ENCODE data around the gene PTGDR. TPM values are rescaled to one million over a fixed set of nuclear protein-coding genes. Genes with fewer than 3 reads are reported as not detected.

PTGDR gene
- total and polyA plus RNA-seq, 10 of the 15 experiments (the other 5 are each of a cell fraction or from before 2014, with no cell fraction given) = not detected

- Histone ChIP-seq H3K79me2 (ENCODE audit: control insufficient read depth, insufficient read depth, low read length) (no peaks in the 10 kb centered on the region), H3K4me1 (ENCODE audit: control insufficient read depth, insufficient read depth, low read length) (no peaks in the 10 kb centered on the region), H3K9ac (ENCODE audit: control insufficient read depth, insufficient read depth, low read length) (no peak overlapping the region), H3K9me3 (replicated peaks; ENCODE audit: control insufficient read depth, insufficient read depth, low read length) (no peaks in the 10 kb centered on the region), H3K36me3 (ENCODE audit: control insufficient read depth in 2 of 2, insufficient read depth in 2 of 2, low read length in 1 of 2) (no peaks in the 10 kb centered on the region), H3K4me2 (ENCODE audit: control insufficient read depth, insufficient read depth) (no peak overlapping the region), H3K4me3 (no peak overlapping the region), H3K27ac (ENCODE audit: control insufficient read depth, insufficient read depth) (no peak overlapping the region), H3K27me3 (replicated peaks in 1 of 2; ENCODE audit: control insufficient read depth in 2 of 2, insufficient read depth in 2 of 2, low read length in 1 of 2) (no peaks in the 10 kb centered on the region), H4K20me1 (ENCODE audit: control insufficient read depth, insufficient read depth) (no peaks in the 10 kb centered on the region), H2AFZ (ENCODE audit: control insufficient read depth, low read depth, low read length) (no peak overlapping the region)
- no peak for TF ChIP-seq KAT2A (conservative IDR thresholded peaks at IDR 0.05; ENCODE audit: control insufficient read depth, low read depth, low read length)
- TF ChIP-seq, protein P1, sequence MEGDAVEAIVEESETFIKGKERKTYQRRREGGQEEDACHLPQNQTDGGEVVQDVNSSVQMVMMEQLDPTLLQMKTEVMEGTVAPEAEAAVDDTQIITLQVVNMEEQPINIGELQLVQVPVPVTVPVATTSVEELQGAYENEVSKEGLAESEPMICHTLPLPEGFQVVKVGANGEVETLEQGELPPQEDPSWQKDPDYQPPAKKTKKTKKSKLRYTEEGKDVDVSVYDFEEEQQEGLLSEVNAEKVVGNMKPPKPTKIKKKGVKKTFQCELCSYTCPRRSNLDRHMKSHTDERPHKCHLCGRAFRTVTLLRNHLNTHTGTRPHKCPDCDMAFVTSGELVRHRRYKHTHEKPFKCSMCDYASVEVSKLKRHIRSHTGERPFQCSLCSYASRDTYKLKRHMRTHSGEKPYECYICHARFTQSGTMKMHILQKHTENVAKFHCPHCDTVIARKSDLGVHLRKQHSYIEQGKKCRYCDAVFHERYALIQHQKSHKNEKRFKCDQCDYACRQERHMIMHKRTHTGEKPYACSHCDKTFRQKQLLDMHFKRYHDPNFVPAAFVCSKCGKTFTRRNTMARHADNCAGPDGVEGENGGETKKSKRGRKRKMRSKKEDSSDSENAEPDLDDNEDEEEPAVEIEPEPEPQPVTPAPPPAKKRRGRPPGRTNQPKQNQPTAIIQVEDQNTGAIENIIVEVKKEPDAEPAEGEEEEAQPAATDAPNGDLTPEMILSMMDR (IDR thresholded peaks at IDR 0.05 in 2 of 3, conservative IDR thresholded peaks at IDR 0.05 in 1 of 3; ENCODE audit: control insufficient read depth in 2 of 3, extremely low read depth in 1 of 3, insufficient read depth in 1 of 3, low read depth in 3 of 3, low read length in 3 of 3) = peak; percentile 47 to 79 (median 61); a peak in 5 of 6 replicates
- no peak for TF ChIP-seq MEF2A (IDR thresholded peaks at IDR 0.05; ENCODE audit: insufficient read depth, low read depth, low read length)
- TF ChIP-seq, protein P2, sequence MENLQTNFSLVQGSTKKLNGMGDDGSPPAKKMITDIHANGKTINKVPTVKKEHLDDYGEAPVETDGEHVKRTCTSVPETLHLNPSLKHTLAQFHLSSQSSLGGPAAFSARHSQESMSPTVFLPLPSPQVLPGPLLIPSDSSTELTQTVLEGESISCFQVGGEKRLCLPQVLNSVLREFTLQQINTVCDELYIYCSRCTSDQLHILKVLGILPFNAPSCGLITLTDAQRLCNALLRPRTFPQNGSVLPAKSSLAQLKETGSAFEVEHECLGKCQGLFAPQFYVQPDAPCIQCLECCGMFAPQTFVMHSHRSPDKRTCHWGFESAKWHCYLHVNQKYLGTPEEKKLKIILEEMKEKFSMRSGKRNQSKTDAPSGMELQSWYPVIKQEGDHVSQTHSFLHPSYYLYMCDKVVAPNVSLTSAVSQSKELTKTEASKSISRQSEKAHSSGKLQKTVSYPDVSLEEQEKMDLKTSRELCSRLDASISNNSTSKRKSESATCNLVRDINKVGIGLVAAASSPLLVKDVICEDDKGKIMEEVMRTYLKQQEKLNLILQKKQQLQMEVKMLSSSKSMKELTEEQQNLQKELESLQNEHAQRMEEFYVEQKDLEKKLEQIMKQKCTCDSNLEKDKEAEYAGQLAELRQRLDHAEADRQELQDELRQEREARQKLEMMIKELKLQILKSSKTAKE (IDR thresholded peaks at IDR 0.05; ENCODE audit: low read depth, poor library complexity, severe bottlenecking) = peak; percentile 20
- peak; percentile 94 for TF ChIP-seq RAD21 (IDR thresholded peaks at IDR 0.05; ENCODE audit: insufficient read depth, low read depth, low read length)
- TF ChIP-seq SMC3 (IDR thresholded peaks at IDR 0.05; ENCODE audit: borderline replicate concordance, low read length) = peak; percentile 81; the same call in 1 of the 2 replicates
- ChIA-PET CTCF (interaction anchor here (0.6 to 2.1 kb wide), 29 partner anchors 8 to 1215 kb away, joined by 3 to 17 read pairs (median 3); no protein-coding TSS in a partner anchor), POLR2A (no interaction called here), SMC1A (ENCODE audit: uncharacterized antibody, unreplicated experiment) (interaction anchor here (0.7 to 1.8 kb wide), 20 partner anchors 8 to 664 kb away, joined by 3 to 7 read pairs (median 3); no protein-coding TSS in a partner anchor), RAD21 (ENCODE audit: unreplicated experiment) (interaction anchor here (0.8 to 1.5 kb wide), 7 partner anchors 19 to 306 kb away, joined by 3 to 5 read pairs (median 3); no protein-coding TSS in a partner anchor)
- in situ Hi-C loops (cut with MboI) (loop anchor here (5.0 kb wide), 1 partner anchor 173 kb away; no protein-coding TSS in a partner anchor), intact Hi-C loops (cut with micrococcal nuclease; ENCODE audit: unreplicated experiment) (loop anchor here (1.0 to 10.0 kb wide), 3 partner anchors 113 to 335 kb away; no protein-coding TSS in a partner anchor)
- BruUV-seq (replicated peaks) = no TSS peak
- DNase-seq (ENCODE audit: low read depth, low spot score) (no peak), FAIRE-seq (no peak), ATAC-seq (peak; percentile 73)
These were observed 32.3 kb downstream of the PTGDR start for GRCh38 chr14:52299692-52300278.
